HG02943 (cell line): ENCODE measurements around the gene TREM2.
"Not testable (repeated sequence)": the region's sequence is repeated elsewhere in the genome, so short reads cannot be mapped to it uniquely, and the experiment has no call there.

ENCODE experiments used
- ATAC-seq: cut with Tn5 transposase; IDR thresholded peaks from one replicate; pipeline ENCODE4 v1.9.1; 2021; ENCODE audit warnings: mild to moderate bottlenecking, low read depth, moderate library complexity; ENCODE audit not compliant: unreplicated experiment

TREM2 gene

DNA sequence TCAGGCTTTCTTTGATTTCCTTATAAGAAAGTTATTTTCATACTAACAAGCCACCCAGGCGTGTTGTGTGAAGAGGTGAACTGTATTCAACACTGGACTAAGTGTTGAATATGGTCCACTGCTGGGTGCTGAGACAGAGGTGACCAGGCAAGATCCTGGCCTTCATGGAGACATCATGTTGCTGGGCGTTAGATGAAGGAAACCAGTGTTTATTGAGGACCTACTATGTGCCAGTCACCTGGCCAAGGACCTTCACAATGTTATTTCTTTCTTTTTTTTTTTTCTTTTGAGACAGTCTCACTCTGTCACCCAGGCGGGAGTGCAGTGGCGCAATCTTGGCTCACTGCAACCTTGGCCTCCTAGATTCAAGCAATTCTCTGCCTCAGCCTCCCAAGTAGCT is 6.9 kb downstream of the TREM2 start:
- ATAC-seq, result no peak

DNA sequence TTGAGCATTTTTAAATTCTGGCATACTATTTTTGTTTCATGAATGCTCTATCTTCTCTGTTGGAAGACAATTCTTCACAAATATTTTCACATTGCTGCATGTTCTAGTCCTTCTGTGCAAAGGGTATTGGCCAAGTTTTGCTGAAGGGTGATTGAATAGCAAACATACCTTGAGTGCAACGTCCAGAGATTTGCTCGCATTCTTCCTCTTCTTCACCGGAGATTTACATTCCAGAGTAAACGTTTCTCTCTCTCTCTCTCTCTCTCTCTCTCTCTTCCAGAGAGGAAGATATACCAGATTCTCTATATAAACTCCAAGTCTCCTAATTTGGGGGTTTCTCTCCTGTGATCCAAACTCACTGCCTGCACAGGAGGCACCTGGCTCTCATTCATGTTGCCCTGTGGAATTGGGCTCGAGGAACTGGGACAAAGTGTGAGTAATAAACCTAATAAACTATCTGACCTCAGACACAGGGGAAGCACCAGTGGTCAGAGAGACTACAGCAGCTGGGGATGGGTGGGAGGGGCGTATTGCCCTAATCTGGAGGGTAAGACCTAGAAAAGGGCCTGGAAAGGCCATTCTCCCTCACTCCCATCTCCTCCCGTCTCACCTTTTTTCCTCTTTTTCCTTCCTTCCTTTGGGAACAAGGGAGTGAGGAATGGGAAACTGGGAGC is 7.6 kb downstream of the TREM2 start:
- ATAC-seq, result no peak

DNA sequence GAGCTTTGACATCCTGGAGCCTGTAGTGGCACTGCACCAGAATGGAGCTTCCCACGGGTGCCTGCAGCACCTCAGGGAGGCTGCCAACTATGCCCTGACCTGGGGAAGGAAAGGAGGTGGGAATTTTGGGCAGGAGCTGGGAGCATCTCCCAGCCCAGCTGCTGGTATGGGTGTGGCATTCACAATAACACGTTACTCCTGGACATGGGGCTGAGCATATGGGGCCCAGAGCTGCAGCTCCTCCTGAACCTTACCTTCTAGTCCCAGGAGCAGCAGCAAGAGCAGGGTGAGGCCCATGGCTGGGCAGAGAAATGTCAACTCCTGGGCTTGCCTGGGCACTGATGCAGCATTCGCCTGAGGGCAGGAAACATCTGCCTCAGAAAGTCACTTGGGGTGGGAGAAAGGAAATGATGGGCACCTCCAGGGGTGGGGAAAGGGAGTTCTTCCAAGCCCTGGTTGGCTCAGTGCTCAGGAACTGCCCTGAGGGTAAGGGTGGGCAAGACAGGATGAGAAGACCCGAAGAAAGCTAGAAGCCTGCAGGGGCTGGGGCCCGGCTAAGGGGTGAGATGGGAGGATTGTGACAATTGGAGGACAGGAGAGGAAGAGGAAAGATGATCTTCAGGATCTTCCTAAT is 8.8 kb downstream of the TREM2 start, which contains the start of gene TREML1:
Gene TREML1 (minus strand): TSS at position 356 of the 634 bp plus-strand sequence. CDS start 59 bp downstream, at position 297.
- ATAC-seq, result no peak

DNA sequence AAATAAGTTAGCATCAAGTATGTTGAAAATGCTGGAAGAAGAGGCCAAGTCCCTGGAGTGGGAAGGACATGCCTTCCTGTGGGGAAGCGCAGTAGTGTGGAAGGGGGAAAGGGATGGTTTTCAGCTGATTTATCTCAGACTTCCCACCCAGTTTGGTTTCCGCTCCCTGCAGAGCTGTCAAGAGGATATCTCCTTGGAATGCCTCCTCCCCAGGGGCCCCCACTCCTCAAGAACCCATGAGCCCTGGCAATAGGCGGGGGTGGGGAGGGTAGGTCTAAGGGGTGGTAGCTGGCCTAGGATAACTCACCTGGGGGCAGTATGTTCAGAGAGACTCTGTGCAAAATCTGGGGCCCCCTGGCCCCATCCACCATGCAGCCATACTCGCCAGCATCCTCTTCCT is 9.5 kb downstream of the TREM2 start:
- ATAC-seq, result no peak

DNA sequence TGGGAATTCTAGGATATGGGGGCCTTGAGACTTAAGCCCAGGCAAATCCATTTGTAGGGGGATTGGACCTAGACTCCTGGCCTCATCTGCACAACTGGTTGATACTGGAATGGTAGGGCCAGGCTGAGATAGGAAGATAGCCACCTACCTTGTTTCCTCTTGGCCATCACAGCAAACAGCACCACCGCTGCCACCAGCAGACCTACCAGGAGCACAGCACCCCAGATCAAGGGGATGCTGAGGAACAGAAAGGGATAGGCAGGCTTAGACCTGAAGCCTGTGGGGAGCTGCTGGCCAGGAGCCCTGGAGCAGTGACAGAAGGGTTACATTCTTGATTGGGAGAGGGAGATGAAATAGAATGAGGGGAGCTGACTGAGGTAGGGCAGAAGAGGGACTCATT is 12.2 kb downstream of the TREM2 start:
- no peak for ATAC-seq

GRCh38 chr6:41147917-41148316 is 15.0 kb downstream of the TREM2 start:
- no peak for ATAC-seq

GRCh38 chr6:41136911-41137310 is 26.0 kb downstream of the TREM2 start:
- no peak for ATAC-seq

- ATAC-seq, result no peak
Observed at GRCh38 chr6:41135062-41135832, 27.7 kb downstream of the TREM2 start.

GRCh38 chr6:41132254-41132653 is 30.7 kb downstream of the TREM2 start:
- no peak for ATAC-seq

DNA sequence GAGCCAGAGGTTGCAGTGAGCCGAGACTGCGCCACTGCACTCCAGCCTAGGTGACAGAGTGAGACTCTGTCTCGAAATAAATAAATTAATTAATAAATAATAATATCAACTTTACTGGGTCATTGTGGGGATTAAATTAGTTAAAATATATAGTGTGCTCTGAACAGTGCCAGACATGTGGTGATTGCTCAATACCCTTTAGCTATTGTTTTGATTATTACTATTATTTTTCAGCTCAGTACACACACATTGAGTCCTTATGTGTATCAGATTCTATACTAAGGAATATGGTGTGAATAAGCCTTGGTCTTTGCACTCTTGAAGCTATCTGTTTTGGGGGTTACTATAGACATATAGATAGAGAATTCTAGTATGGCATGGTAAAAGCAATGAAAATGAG is 37.6 kb downstream of the TREM2 start:
- ATAC-seq, result no peak

DNA sequence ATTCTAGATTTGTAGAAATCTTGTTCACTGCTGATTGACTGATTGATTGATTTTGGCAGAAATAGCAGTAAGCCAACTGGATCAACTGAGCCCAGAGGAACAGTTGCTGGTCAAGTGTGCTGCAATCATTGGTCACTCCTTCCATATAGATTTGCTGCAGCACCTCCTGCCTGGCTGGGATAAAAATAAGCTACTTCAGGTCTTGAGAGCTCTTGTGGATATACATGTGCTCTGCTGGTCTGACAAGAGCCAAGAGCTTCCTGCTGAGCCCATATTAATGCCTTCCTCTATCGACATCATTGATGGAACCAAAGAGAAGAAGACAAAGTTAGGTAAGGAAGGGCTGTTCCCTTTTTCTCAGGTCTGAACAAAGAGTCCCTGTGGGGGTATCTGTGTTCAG is 40.0 kb downstream of the TREM2 start:
- ATAC-seq, result no peak

- no peak for ATAC-seq
Observed at GRCh38 chr6:41122373-41122772, 40.5 kb downstream of the TREM2 start.

GRCh38 chr6:41120058-41120457 is 42.9 kb downstream of the TREM2 start:
- ATAC-seq, result no peak

GRCh38 chr6:41119508-41119907 is 43.4 kb downstream of the TREM2 start:
- no peak for ATAC-seq

DNA sequence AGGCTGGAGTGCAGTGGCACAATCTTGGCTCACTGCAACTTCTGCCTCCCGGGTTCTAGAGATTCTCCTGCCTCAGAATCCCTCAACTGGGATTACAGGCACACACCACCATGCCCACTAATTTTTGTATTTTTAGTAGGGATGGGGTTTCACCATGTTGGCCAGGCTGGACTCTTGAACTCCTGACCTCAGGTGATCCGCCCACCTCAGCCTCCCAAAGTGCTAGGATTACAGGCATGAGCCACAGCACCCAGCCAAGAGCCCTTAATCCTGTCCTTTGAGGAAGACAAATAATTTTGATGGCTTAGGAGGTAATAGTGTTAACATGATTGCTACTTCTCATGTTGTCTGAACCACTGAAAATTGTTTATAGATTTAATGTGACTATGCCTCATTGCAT is 47.9 kb downstream of the TREM2 start:
- not testable (repeated sequence) for ATAC-seq

DNA sequence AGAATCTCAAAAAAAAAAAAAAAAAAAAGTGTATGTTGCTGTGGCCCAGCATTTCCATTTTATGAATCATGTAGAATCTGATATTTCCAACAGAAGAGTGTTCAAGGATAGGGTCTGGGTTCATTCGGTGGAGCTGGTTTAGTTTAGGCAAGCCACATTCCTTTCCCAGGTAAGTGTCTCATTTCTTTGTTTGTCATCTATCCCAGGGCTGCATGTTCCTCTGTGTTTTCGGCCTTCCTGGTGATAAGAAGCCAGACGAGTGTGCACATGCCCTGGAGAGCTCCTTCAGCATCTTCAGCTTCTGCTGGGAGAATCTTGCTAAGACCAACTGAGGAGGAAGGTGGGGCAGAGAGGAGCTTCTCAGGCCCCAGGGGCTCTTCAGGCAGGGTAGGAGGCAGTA is 51.9 kb downstream of the TREM2 start:
- ATAC-seq, result no peak
